ENCODE data around the gene GLIS1. TPM values are rescaled to one million over a fixed set of nuclear protein-coding genes. Genes with fewer than 3 reads are reported as not detected.

The GLIS1 gene
- total and polyA plus RNA-seq, 2 experiments from 2014 or later, result 0.26 to 0.31 TPM

- H3K4me3 Mint-ChIP-seq, result no peak overlapping the region
- no peaks in the 10 kb centered on the region for H3K79me2 ChIP-seq (replicated peaks; ENCODE audit: insufficient read depth)
- ATAC-seq, result no peak
Measured at GRCh38 chr1:53631622-53632310, 107.2 kb downstream of the GLIS1 start.

More at GRCh38 chr1:53631622-53632310, 107.2 kb downstream of the GLIS1 start:
- H2AFZ ChIP-seq, result no peak overlapping the region
- H3K4me2 ChIP-seq, result no peak overlapping the region
- H3F3A ChIP-seq (replicated peaks; ENCODE audit: low read depth), result no peaks in the 10 kb centered on the region
- no peak for TF ChIP-seq ZNF462 (CRISPR knock-in tag; IDR thresholded peaks at IDR 0.05)
- TF ChIP-seq JUNB (IDR thresholded peaks at IDR 0.05; ENCODE audit: unreplicated experiment), result no peak
- no peak for TF ChIP-seq ETS1 (IDR thresholded peaks at IDR 0.05)
- no peak for TF ChIP-seq EZH2 (IDR thresholded peaks at IDR 0.05; ENCODE audit: low read depth, unreplicated experiment)
- TF ChIP-seq STAT1 (IDR thresholded peaks at IDR 0.05; ENCODE audit: unreplicated experiment), result no peak
- TF ChIP-seq ZNF114 (CRISPR knock-in tag; IDR thresholded peaks at IDR 0.05), result no peak
- TF ChIP-seq NANOG (IDR thresholded peaks at IDR 0.05; ENCODE audit: borderline replicate concordance), result no peak
- TF ChIP-seq, protein P1, sequence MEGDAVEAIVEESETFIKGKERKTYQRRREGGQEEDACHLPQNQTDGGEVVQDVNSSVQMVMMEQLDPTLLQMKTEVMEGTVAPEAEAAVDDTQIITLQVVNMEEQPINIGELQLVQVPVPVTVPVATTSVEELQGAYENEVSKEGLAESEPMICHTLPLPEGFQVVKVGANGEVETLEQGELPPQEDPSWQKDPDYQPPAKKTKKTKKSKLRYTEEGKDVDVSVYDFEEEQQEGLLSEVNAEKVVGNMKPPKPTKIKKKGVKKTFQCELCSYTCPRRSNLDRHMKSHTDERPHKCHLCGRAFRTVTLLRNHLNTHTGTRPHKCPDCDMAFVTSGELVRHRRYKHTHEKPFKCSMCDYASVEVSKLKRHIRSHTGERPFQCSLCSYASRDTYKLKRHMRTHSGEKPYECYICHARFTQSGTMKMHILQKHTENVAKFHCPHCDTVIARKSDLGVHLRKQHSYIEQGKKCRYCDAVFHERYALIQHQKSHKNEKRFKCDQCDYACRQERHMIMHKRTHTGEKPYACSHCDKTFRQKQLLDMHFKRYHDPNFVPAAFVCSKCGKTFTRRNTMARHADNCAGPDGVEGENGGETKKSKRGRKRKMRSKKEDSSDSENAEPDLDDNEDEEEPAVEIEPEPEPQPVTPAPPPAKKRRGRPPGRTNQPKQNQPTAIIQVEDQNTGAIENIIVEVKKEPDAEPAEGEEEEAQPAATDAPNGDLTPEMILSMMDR (conservative IDR thresholded peaks at IDR 0.05; ENCODE audit: low read depth in 2 of 2), result no peak
- TF ChIP-seq POLR2AphosphoS5 (IDR thresholded peaks at IDR 0.05; ENCODE audit: low read depth), result no peak
- no peak for TF ChIP-seq CREB1 (CRISPR knock-in tag; IDR thresholded peaks at IDR 0.05; ENCODE audit: low read depth)
- no peak for TF ChIP-seq ZNF331 (CRISPR knock-in tag; IDR thresholded peaks at IDR 0.05; ENCODE audit: low read depth)
- no peak for TF ChIP-seq EZH2phosphoT487 (IDR thresholded peaks at IDR 0.05; ENCODE audit: unreplicated experiment)
- TF ChIP-seq REST (IDR thresholded peaks at IDR 0.05; ENCODE audit: unreplicated experiment), result no peak
- no peaks in the 10 kb centered on the region for H3K27me3 ChIP-seq (ENCODE audit: insufficient read depth)
- H3K9me2 ChIP-seq (ENCODE audit: insufficient read depth), result no peaks in the 10 kb centered on the region
- Mint-ChIP-seq H3K27me3 (ENCODE audit: insufficient read depth, low read depth, poor library complexity) (peaks cover 3% of the 10 kb centered on the region), H3K4me1 (peaks cover 2% of the 10 kb centered on the region; the same call in 1 of the 3 replicates), H3K27ac (no peak overlapping the region), H3K36me3 (ENCODE audit: low read depth) (no peaks in the 10 kb centered on the region), H3K9me3 (no peaks in the 10 kb centered on the region)
- no peak overlapping the region for H3K4me3 ChIP-seq
- H3K36me3 ChIP-seq (ENCODE audit: insufficient read depth), result no peaks in the 10 kb centered on the region
- peaks cover 4% of the 10 kb centered on the region; the same call in 1 of the 2 replicates for H3K4me1 ChIP-seq (ENCODE audit: insufficient read depth)
- no peak overlapping the region for H3K27ac ChIP-seq (ENCODE audit: low read depth)
- H4K20me1 ChIP-seq (replicated peaks; ENCODE audit: insufficient read depth), result no peaks in the 10 kb centered on the region
- no peak for DNase-seq (ENCODE audit: low spot score)

Data from GM23338 (cell line).